DMS 273 (cell line): ENCODE data around the gene C3orf20.
"Not testable (repeated sequence)": the region's sequence is repeated elsewhere in the genome, so short reads cannot be mapped to it uniquely, and the experiment has no call there.

Experiments used
- DNase-seq: peaks from one replicate; lab custom pipeline; 2025; ENCODE audit not compliant: unreplicated experiment; lab: John Stamatoyannopoulos, UW

Gene C3orf20

DNA sequence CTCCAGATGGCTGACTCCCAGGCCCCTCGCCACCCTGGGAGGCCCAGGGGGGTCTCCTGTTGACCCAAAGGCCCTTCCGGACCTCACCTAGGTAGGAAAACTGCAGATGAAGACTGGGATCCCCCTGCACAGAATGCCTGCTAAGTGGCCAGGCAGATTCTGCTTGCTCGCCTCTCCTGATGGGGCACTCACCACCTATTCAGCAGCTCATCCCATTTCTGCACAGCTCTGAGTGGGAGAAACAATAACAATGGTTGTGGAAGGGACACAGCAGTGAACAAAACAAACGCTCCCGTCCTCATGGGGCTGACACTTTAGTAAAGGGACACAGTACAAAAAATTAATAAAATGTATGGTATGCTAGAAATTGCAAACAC lies 118.9 kb downstream of the C3orf20 start:
- DNase-seq: no peak

- no peak for DNase-seq
These were observed 119.5 kb downstream of the C3orf20 start for GRCh38 chr3:14794435-14794834.

DNA sequence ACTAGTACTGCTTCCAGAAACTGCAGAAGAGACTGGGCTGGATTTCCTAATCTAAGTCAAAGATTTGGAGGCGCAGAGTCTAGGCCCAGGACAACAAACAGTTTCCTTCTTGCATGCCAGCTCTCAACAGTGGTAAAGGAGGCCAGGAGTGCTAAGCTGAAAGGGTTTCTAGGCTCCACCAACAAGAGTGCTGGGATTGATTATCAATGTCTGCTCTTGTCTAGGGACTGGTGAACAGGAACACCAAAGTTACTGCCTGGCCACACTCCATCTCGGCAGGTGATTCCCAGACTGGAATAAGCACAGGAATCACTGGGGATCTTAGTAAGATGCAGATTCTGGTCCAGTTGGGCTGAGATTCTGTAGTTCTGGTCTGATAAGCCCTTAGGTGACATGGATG lies 121.1 kb downstream of the C3orf20 start:
- no peak for DNase-seq

DNA sequence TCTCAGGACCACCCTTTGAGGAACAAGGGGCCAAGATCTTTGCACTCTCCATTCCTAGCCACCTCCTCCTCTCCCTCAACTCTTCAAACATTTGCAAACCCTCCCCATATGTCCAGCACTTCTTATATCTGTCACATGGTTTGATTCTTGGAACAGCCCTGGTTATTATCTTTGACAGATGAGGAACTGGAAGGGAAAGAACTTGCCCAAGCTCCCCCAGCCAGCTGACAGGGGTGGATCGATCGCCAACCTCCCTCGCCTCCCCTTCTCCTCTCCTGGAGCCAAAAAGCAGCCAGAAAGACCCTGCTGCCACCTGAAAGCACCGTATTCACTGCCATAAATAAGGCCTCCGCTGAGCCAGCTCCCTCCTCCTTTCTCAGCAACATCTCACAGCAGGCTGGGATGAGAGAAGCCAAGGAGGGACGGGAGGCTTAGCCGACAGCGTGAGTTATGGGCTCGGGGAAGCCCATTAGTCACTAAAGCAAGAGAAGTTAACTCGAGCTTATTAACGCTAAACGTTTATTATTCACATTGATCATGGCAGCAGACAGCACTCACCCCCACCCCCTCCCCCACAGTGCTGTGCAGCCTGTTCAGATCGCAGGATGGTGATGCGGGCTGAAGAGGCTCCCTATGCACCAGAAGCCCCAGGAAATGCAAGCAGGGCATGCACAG lies 121.6 kb downstream of the C3orf20 start:
- no peak for DNase-seq

DNA sequence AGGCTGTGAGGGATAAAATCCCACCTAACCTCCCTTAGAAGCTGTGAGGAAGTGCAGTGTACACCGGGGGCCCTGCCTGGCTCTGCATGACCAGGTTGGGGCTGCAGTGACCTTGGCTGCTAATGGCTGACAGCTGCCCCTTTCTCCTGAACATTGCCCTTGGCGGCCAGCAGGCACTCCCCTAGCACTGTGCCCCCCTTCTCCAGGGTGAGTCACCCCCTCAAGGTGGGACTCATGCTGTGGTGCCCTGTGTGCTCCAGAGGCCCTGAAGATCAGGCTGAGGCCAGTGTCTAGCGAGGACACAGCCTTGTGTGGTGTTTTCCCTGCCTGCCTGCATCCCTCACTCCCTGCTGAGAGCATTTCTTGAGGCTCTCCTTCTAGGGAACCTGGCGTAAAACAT lies 122.8 kb downstream of the C3orf20 start:
- DNase-seq: no peak

DNA sequence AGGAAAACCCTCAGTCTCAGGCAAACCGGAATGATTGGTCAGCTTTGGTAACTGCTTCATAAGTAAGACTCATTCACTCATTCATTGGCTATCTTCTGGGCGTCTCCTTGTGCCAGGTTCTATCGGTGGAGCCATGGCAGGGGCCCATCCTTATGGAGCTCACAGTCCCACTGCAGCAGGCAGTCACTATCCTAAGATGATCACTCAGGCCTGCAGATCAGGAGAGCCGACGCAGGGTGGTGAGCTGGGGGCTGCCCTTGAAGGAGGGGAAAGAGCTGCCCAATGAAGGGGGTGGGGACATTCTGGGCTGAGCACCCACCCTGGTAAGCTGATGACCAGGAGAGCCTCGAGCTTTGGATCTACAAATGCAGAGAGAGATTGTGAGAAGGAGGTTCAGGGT lies 123.3 kb downstream of the C3orf20 start:
- no peak for DNase-seq

- DNase-seq: no peak
These were observed 124.2 kb downstream of the C3orf20 start for GRCh38 chr3:14799146-14799545.

GRCh38 chr3:14801031-14801430 lies 126.1 kb downstream of the C3orf20 start:
- DNase-seq: no peak

- DNase-seq: no peak
These were observed 126.9 kb downstream of the C3orf20 start for GRCh38 chr3:14801668-14802380.

DNA sequence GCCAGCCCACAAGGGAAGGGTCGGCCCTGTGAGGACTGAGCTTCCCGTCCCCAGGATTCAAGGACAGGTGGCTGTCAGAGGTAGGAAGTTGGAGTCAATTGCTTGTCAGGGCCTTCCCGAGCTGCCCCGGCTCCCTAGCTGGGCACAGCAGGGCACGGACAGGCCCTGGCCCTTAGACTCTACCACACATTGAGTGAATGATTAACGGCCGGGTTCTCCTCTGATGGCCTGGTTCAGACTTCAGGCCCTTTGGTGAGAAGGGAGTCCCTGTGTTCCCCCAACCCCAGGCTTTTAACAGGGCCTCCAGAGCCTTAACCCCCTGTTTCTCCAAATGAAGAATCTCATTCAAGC lies 127.4 kb downstream of the C3orf20 start:
- no peak for DNase-seq

DNA sequence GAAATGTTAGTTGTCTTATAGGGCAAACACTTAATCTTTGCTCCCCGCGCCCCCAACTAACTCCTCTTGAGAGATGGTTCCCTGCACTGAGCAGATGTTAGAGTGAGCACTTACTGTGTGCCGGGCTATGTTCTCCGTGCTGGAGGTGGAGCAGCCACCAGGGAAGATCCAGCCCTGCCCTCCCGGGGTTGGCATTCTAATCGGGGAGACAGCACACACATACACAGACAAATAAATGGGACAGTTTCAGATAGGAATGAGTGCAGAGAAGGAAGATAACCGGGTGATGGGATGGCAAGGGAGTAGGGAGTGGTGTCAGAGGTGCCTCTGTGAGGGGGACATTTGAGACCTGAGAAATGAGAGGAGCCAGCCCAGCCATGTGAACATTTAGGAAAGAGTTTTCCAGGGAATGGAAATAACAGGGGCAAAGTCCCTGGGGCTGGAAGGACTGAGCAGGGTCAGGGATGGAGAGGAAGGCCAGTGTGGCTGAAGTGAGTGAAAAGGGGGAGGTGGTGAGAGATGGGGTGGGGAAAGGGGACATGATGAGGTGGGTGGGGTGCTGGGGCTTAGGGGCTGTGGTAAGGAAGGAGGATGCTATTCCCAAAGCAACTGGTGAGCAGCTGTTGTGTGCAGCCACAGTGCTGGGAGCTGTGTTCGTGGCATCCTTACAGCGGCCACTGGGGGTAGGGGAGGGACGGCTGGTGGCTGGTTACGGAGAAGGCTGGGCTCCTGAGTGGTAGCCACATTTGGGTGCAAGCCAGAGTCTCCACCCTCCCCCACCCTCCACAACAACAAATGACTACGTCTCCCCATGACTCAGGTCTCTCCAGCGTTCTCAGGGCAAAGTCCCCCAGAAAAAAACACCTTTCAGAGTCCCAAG lies 128.4 kb downstream of the C3orf20 start:
- peak; percentile 30 for DNase-seq

DNA sequence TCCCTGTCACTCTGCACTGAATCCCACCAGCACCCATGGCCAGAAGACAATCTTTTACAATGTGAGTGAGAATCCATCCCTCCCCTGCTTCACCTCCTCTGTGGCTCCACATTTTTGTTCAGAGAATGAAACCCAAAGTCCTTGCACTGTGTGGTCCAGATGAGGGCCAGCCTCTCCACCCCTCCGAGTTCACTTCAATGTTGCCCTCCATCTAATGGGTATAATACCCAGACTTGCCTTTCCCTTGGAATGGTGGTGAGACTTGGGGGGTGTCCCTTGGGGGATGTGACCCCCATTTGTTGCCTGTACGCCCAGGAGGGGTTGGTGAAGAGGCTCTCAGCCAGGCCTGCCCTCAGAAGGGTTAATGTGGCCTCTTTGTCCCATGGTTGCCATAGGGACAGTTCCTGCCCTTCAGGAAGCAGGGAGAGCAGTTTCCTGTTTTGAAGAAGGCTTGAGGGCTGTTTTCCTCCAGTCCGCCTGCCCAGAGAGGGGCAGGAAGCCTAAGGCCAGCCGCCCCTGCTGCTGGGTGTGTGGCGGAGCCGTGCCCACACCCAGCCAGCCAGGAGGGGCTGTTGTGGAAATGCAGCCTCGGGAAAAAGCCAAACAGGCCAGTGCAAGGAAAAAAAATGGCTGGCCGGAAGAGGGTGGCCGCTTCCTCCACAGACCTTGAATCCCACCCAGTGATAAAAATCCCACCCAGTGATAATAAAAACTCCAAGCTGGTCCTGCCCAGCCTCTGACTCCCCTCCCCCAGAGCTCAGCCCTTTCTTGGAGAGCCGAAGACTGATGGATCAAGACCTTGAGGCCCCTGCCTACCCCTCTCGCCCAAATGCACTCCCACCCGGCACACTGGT lies 129.3 kb downstream of the C3orf20 start:
- DNase-seq: peak; percentile 5

DNA sequence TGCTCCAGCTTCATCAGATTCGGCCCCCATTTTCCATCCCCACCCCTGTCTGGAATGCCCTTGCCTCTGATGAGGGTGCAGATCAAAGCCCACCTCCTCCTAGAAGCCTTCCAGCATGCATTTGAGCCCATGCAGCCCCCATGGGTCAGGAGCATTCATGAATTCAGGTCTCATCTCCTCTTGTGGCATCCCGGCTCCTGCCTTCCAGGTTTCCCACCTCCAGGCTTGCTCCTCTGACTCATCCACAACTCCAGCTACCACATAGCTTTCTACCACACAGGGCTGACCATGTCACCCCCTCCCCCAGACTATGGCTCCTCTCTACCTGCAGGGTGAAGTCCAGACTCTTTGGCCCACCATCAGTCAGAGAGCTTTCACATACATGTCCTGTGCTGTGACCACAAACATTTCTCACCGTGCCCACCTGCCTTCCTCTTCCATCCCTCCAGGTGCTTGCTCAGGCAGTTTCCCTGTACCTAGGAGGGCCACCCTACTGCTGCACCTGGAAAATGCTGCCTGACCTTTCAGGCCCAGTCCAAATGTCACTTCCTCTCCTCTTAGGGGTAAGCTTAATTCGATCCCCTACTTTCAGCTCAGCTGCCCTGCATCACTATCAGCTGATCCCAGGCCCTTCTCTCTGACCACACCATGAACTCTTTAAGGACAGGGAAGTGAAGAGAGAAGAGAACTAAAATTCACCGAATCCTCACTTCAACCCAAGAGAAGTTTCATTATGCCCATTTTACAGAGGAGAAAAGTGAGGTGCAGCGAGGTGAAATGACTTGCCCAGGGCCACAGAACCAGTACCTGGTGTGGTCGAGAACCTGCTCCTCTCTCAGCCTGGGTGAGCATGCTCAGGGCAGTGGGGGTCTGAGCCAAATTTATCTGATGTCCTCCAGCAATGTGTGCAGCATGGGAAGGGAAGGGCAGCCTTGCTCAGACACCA lies 130.2 kb downstream of the C3orf20 start:
- no peak for DNase-seq

DNA sequence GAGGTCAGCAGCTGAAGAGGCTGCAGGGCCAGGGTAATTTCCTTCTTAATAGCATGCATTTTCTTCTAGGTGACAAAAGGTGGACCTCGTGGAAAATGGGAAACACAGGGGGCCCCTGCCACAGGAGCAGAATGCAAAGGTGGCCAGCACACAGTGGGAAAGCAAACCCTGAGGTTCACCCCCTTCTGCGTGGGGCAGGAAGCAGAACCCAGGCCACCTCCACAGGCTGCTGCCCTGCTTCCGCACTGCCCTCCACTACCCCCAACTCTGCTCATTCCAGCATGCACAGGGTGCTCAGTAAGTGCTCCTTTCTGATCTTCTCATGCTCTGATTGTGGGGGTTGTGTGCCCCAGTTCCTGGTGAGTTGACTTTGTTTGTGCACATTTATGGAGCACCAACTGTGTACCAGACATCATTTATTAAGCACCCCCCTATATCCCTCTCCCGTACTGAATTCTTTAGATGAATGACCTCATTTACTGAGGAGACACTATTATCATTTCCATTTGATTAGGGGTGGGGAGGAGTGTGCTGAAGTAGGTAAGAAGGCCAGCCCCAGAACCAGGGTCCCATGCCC lies 131.1 kb downstream of the C3orf20 start:
- no peak for DNase-seq

DNA sequence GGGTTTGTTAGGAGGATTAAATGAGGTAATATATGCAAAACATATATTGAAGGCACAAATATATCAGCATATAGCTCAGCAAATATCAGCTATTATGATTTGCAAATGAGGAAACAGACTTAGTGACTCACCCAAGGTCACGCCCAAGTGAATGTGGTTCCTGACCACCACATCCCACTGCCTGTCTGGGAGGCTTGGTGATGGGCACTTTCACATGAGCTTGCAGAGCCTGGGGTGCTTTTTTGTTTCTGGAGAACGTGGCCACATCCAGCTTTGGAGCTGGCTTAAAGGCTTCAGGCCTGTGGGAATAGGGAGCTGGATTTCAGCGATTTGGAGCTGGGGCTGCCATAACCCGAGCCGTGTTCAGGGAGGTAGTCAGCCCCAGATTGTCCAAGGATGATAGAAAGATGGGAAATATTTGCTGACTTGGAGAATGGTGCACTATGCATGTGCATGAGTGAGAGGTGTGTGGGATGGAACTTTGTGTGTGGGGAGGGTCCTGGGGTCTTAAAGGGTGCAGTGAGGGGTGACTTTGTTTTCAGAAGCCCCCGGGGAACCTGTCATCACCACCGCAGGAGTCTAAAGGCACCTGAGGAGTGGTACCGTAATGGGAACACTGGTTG lies 131.8 kb downstream of the C3orf20 start:
- no peak for DNase-seq

DNA sequence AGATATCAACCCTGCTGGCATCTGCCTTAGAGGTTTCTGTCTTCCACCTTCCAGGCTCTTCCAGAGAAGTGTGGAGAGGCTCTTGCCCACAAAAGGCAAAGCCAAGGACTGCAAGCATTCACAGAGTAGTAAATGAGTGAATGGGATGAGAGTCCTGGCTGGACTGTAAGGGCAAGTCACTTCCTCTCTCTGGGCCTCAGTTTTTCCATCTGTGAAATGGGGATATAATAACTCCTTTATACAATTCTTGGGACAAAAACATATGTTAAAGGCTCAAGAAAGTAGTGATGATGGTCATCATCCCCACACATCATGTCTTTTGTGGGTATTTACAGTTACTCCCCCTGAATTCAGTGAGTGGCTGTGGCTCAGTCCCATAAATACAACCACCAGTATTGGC lies 133.1 kb downstream of the C3orf20 start:
- DNase-seq: no peak

GRCh38 chr3:14808502-14809266 lies 133.7 kb downstream of the C3orf20 start:
- DNase-seq: no peak

DNA sequence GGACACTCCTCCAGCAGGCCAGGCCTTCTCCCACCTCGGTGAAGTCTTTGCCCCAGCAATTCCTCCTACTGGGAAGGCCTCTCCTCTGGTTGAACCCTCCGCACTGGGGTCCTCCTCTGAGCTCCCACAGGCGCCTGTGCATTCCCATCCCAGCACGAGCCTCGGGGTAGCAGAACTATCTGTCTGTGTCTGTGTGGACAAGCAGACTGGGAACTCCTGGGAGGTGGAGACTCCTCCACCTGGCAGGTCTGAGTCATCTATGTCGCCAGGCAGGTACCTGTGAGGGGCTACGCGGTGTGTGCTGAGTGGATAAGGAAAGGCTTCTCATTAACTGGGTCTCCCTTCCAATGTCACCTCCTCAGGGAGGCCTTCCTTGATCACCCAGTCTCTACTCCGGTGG lies 134.7 kb downstream of the C3orf20 start:
- not testable (repeated sequence) for DNase-seq
